Transverse colon (tissue), 4 donors: Measurements from ENCODE around the gene P4HA3. TPM values are rescaled to one million over a fixed set of nuclear protein-coding genes. Genes with fewer than 3 reads are reported as not detected.

Experiments
- DNase-seq: peaks from one replicate; pipeline ENCODE4 v3.0.0-alpha.2; 2019
- H3K27ac ChIP-seq, 4 donors: fragments of 200-600 bp; sonication (generic); 2 replicates each; pipeline ENCODE4 v1.5.1; 2016 to 2018; ENCODE audit warnings: inconsistent platforms in 4 of 4
- H3K27me3 ChIP-seq: fragments of 200-600 bp; sonication (generic); 2 replicates; pipeline ENCODE4 v1.5.1; 2017; ENCODE audit warnings: inconsistent platforms
- H3K36me3 ChIP-seq, 4 donors: fragments of 200-600 bp; sonication (generic); 2 replicates each; pipeline ENCODE4 v1.5.1; 2017 to 2019; ENCODE audit warnings: inconsistent platforms in 4 of 4
- H3K4me1 ChIP-seq, 4 donors: fragments of 200-600 bp; sonication (generic); 2 replicates each; pipeline ENCODE4 v1.5.1; 2017 to 2020; ENCODE audit warnings: inconsistent platforms in 4 of 4
- H3K4me3 ChIP-seq, 4 donors: fragments of 200-600 bp; sonication (generic); 1 replicate in 1 of 4; 2 replicates in 3 of 4; pipeline versions ENCODE4 v1.5.1 to v1.6.1; 2017 to 2019; ENCODE audit warnings: inconsistent platforms in 4 of 4
- H3K9me3 ChIP-seq, 2 donors: fragments of 200-600 bp; sonication (generic); 2 replicates each; pipeline ENCODE4 v1.5.1; 2017 to 2019; ENCODE audit warnings: inconsistent platforms in 2 of 2
- EP300 ChIP-seq: sonication (generic); formaldehyde crosslinking; IDR thresholded peaks from one replicate; pipeline ENCODE4 v1.6.1; 2017; ENCODE audit warnings: antibody characterized with exemption, low read depth
- POLR2A ChIP-seq: fragments of 450-650 bp; IDR thresholded peaks from one replicate; pipeline ENCODE4 v1.6.1; 2016; ENCODE audit warnings: antibody characterized with exemption, mild to moderate bottlenecking, moderate library complexity
- POLR2AphosphoS5 ChIP-seq, 3 donors: sonication (generic); formaldehyde crosslinking; IDR thresholded peaks; one replicate each; pipeline ENCODE4 v1.6.1; 2016; ENCODE audit warnings: antibody characterized with exemption in 3 of 3
- WGBS, 2 donors: methylation state at CpG; one replicate each; pipeline ENCODE4 v1.1.5; 2018; ENCODE audit warnings: low coverage in 1 of 2; 5-methylcytosine and 5-hydroxymethylcytosine counted together
- in situ Hi-C, 4 donors: fragments of 200-750 bp; cut with MboI; loops; one replicate each; pipeline versions ENCODE4 v1.15.0 to v1.15.1; 2017; ENCODE audit warnings: low sequenced_read_pairs in 3 of 4, low pct_ligation_motif_present in 1 of 4, low pct_unique_long_range_greater_than_20kb in 1 of 4
- intact Hi-C: fragments of 100-400 bp; cut with DNase I; formaldehyde crosslinking; loops from one replicate; pipeline ENCODE4 v1.15.1; 2023; ENCODE audit warnings: low total_unique reads
- total RNA-seq, 4 donors: library from RNA; depleted of rRNA; stranded (reverse); fragments of >200 nt; gene quantifications; one replicate each; pipeline ENCODE4 v1.1.0, GENCODE V29; 2016
- TF ChIP-seq, protein P1 (sequence below), 5 experiments: fragments of 200-600 bp in 3 of 5; fragments of 450-650 bp in 2 of 5; sonication (generic) in 3 of 5; IDR thresholded peaks; 1 replicate in 2 of 5; 2 replicates in 3 of 5; pipeline ENCODE4 v1.5.1; 2016 to 2017; ENCODE audit warnings: antibody characterized with exemption in 5 of 5, inconsistent platforms in 3 of 5, mild to moderate bottlenecking in 2 of 5, moderate library complexity in 1 of 5

The P4HA3 gene
- total RNA-seq, 4 donors from 2014 or later, result 0.27 to 0.64 (median 0.40) TPM; not detected in 1

- Histone ChIP-seq H3K4me3 (no peak overlapping the region), H3K9me3 (no peaks in the 10 kb centered on the region), H3K27me3 (no peaks in the 10 kb centered on the region), H3K4me1 (peaks cover 0 to 2% (median 0%) of the 10 kb centered on the region in 4 donors), H3K36me3 (peaks cover 0 to 13% (median 0%) of the 10 kb centered on the region in 4 donors), H3K27ac (no peak overlapping the region)
- WGBS, 2 donors, result 72 to 92% methylated on average over 2 of the region's 2 CpGs
- in situ Hi-C loops, result no loop called here
- intact Hi-C loops, result no loop called here
- TF ChIP-seq POLR2A (no peak), POLR2AphosphoS5 (IDR thresholded peaks at IDR 0.05) (no peak), EP300 (no peak)
- TF ChIP-seq, protein P1, sequence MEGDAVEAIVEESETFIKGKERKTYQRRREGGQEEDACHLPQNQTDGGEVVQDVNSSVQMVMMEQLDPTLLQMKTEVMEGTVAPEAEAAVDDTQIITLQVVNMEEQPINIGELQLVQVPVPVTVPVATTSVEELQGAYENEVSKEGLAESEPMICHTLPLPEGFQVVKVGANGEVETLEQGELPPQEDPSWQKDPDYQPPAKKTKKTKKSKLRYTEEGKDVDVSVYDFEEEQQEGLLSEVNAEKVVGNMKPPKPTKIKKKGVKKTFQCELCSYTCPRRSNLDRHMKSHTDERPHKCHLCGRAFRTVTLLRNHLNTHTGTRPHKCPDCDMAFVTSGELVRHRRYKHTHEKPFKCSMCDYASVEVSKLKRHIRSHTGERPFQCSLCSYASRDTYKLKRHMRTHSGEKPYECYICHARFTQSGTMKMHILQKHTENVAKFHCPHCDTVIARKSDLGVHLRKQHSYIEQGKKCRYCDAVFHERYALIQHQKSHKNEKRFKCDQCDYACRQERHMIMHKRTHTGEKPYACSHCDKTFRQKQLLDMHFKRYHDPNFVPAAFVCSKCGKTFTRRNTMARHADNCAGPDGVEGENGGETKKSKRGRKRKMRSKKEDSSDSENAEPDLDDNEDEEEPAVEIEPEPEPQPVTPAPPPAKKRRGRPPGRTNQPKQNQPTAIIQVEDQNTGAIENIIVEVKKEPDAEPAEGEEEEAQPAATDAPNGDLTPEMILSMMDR (IDR thresholded peaks at IDR 0.05), result no peak
- DNase-seq, result no peak
These were observed 35.9 kb upstream of the P4HA3 start for GRCh38 chr11:74347381-74347780.

GRCh38 chr11:74345420-74345819, 34.0 kb upstream of the P4HA3 start:
- no peak overlapping the region for H3K4me3 ChIP-seq
- no peaks in the 10 kb centered on the region for H3K27me3 ChIP-seq
- no peaks in the 10 kb centered on the region for H3K9me3 ChIP-seq
- no peak overlapping the region for H3K27ac ChIP-seq
- peaks cover 0 to 9% (median under 1%) of the 10 kb centered on the region in 4 donors for H3K4me1 ChIP-seq
- in situ Hi-C loops (no loop called here), intact Hi-C loops (no loop called here)
- peaks cover 0 to 22% (median 0%) of the 10 kb centered on the region in 4 donors for H3K36me3 ChIP-seq
- TF ChIP-seq POLR2AphosphoS5 (IDR thresholded peaks at IDR 0.05) (no peak), EP300 (no peak), POLR2A (no peak)
- TF ChIP-seq, protein P1 (IDR thresholded peaks at IDR 0.05), result no peak
- 33 to 58% methylated on average over 1 of the region's 1 CpG for WGBS, 2 donors
- DNase-seq, result no peak

- Histone ChIP-seq H3K27ac (no peak overlapping the region), H3K9me3 (no peaks in the 10 kb centered on the region), H3K36me3 (peaks cover 0 to 26% (median 0%) of the 10 kb centered on the region in 4 donors), H3K4me3 (no peak overlapping the region), H3K4me1 (peaks cover 0 to 26% (median 9%) of the 10 kb centered on the region in 4 donors), H3K27me3 (no peaks in the 10 kb centered on the region)
- intact Hi-C loops, result no loop called here
- in situ Hi-C loops, result no loop called here
- no peak for DNase-seq
- WGBS, 2 donors, result 17 to 32% methylated on average over 1 of the region's 1 CpG
- no peak for TF ChIP-seq EP300
- TF ChIP-seq, protein P1 (IDR thresholded peaks at IDR 0.05), result no peak
- no peak for TF ChIP-seq POLR2AphosphoS5 (IDR thresholded peaks at IDR 0.05)
- no peak for TF ChIP-seq POLR2A
These were observed 30.5 kb upstream of the P4HA3 start for GRCh38 chr11:74341921-74342320.

DNA sequence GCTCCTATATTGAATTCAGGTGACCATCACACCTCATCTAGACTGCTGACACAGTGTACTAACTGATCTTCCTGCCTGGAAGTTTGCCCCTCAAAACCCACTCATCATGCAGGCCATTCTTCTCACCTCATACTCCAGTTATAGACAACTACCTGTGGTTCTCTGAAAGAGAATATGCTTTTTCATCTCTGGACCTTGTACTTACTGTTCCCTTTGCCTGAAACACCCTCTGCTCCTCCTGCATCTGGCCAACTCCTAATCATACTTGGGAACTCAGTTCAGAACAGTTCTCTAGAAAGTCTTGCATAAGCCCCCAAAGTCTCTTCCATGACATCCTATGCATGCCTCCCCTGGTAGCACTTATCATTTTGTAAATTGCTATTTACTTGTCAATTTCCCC, 28.2 kb upstream of the P4HA3 start:
- Histone ChIP-seq H3K27me3 (no peaks in the 10 kb centered on the region), H3K36me3 (peaks cover 0 to 34% (median 0%) of the 10 kb centered on the region in 4 donors), H3K4me1 (peaks cover 0 to 35% (median 14%) of the 10 kb centered on the region in 4 donors), H3K27ac (peak overlapping the region; percentile 46 to 66 (median 60)), H3K4me3 (no peak overlapping the region), H3K9me3 (no peaks in the 10 kb centered on the region)
- in situ Hi-C loops (no loop called here), intact Hi-C loops (no loop called here)
- TF ChIP-seq, protein P1 (IDR thresholded peaks at IDR 0.05), result no peak
- TF ChIP-seq POLR2AphosphoS5 (IDR thresholded peaks at IDR 0.05), result no peak
- TF ChIP-seq POLR2A, result no peak
- no peak for TF ChIP-seq EP300
- DNase-seq, result no peak
